HFF-Myc (cell line): Measurements from ENCODE around the gene APOB.

ENCODE experiments used
- DNase-seq: peaks from one replicate; pipeline ENCODE4 v3.0.0-alpha.2; 2011; ENCODE audit warnings: low read depth; ENCODE audit errors: extremely low read depth
- H3K4me3 ChIP-seq: replicated peaks from 2 replicates; pipeline ENCODE4 v1.5.1; 2011; ENCODE audit warnings: low read depth, mild to moderate bottlenecking, control low read depth, low read length
- TF ChIP-seq, protein P1 (sequence below): IDR thresholded peaks from 2 replicates; pipeline ENCODE4 v1.5.1; 2012; ENCODE audit warnings: mild to moderate bottlenecking, low read depth, low read length, control low read depth; ENCODE audit errors: missing control alignments

Gene APOB

DNA sequence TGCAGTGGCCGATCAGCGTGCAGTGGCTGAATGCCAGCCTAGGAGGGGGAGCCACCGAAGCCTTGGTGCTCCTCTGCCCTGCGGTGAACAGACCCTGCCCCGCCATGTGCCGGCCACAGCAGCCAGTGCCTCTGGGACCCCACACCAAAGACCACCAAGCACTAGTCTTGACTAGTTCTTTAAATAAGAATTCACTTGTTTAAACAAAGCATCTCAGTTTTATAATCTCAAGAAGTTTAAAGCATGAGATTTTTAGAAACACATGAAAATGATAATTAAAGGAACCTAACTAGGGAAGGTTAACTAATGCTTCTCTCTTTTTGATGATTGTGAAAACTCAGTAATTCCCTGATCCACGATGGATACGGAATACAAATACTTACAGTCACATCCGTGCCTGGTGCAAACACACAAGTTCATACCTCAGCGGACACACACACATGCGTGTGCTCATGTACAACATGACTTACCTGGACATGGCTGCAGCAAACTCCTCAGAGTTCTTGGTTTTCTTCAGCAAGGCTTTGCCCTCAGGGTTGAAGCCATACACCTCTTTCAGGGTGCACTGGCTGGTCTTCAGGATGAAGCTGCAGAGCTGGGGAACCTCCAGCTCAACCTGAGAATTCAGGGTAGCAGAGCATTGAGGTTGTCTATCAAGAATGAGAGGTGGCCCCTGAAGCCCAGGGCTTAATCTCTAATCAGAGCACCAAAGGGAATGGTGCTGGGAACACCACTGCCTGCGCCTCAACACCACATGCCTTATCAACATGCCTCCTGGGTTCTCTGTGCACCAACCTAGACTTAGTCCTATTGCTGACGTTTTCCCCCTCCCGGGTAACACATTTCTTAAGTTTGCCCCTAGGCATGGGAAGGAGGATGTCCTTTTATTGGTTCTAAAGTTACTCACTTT is 3.1 kb downstream of the APOB start:
- TF ChIP-seq, protein P1, sequence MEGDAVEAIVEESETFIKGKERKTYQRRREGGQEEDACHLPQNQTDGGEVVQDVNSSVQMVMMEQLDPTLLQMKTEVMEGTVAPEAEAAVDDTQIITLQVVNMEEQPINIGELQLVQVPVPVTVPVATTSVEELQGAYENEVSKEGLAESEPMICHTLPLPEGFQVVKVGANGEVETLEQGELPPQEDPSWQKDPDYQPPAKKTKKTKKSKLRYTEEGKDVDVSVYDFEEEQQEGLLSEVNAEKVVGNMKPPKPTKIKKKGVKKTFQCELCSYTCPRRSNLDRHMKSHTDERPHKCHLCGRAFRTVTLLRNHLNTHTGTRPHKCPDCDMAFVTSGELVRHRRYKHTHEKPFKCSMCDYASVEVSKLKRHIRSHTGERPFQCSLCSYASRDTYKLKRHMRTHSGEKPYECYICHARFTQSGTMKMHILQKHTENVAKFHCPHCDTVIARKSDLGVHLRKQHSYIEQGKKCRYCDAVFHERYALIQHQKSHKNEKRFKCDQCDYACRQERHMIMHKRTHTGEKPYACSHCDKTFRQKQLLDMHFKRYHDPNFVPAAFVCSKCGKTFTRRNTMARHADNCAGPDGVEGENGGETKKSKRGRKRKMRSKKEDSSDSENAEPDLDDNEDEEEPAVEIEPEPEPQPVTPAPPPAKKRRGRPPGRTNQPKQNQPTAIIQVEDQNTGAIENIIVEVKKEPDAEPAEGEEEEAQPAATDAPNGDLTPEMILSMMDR, result no peak
- H3K4me3 ChIP-seq, result no peak overlapping the region
- DNase-seq, result no peak

DNA sequence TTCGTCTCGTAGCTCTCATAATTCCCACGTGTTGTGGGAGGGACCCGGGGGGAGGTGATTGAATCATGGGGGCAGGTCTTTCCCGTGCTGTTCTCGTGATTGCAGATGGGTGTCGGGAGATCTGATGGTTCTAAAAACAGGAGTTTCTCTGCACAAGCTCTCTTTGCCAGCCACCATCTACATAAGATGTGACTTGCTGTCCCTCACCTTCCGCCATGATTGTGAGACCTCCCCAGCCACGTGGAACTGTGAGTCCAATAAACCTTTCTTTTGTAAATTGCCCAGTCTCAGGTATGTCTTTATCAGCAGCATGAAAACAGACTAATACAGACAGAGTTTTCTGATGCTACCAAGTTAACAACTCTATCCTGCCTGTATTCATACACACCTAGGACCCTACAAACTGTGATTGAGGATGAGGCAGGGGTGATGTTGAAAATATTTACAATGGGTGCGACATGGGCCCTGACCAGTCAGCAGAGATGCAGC is 3.9 kb downstream of the APOB start:
- H3K4me3 ChIP-seq, result no peak overlapping the region
- DNase-seq, result no peak
- TF ChIP-seq, protein P1, result no peak

DNA sequence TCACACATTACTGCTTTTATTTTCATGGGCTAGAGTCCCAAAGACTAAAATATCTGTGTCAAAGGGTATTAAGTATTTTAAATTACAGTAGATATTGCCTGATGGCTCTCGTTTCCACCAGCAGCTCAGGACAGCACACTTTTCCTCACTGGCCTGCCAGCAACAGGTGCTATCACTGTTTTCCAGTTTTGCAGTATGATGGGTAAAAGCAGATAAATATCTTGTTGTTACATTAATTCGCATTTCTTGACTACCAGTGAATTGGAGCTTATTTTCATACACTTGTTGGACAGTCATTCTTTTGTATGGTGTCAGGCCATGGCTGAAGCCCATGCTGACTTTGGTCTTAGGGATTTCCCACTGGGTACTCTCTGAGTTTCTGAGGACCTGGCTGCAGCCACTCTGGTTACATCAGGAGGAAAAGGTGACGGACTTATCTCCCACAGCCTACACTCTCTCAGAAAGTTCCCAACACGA is 4.8 kb downstream of the APOB start:
- DNase-seq, result no peak
- no peak overlapping the region for H3K4me3 ChIP-seq
- TF ChIP-seq, protein P1, result no peak

DNA sequence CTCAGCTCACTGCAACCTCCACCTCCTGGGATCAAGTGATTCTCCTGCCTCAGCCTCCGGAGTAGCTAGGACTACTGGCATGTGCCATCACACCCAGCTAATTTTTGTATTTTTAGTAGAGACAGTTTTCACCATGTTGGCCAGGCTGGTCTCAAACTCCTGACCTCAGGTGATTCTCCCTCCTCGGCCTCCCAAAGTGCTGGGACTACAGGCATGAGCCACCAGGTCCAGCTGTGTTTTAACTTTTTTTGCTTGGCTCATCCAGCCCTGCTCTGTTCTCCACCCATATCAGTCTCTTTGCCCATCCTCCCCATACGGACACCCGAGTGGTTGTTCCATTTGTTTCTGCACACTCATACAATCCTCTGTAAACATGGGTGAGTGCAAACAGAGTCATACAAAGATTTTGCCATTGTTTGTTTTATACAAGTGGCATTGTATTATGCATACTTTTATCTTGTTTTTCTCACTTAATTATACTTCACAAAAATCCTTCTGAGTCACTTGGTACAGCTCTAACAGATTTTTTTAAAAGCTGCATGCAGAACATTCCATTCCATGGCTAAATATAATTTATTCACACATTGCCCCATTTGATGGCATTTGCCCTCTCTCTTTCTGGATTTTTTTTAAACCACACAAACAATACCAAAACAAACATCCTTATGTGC is 5.3 kb downstream of the APOB start:
- no peak for DNase-seq
- TF ChIP-seq, protein P1, result no peak
- H3K4me3 ChIP-seq, result no peak overlapping the region

DNA sequence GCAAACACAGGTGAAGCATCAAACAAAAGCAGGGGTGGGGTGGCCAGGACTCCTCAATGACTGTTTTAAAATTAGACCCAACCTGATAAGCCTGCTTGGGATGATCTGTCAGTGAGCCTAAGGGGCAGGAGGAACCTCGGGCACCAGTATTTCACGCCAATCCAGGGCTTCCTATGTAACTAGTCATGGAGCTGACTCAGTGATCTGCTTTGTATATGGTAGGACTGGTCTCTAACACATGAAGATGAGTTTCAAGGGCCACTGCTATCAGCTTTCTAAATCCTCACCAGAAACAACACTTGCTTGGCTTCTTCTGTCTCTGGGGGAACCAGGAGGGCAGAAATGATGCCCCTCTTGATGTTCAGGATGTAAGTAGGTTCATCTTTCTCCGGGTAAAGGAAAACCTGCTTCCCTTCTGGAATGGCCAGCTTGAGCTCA is 6.2 kb downstream of the APOB start:
- no peak overlapping the region for H3K4me3 ChIP-seq
- no peak for DNase-seq
- TF ChIP-seq, protein P1, result no peak

DNA sequence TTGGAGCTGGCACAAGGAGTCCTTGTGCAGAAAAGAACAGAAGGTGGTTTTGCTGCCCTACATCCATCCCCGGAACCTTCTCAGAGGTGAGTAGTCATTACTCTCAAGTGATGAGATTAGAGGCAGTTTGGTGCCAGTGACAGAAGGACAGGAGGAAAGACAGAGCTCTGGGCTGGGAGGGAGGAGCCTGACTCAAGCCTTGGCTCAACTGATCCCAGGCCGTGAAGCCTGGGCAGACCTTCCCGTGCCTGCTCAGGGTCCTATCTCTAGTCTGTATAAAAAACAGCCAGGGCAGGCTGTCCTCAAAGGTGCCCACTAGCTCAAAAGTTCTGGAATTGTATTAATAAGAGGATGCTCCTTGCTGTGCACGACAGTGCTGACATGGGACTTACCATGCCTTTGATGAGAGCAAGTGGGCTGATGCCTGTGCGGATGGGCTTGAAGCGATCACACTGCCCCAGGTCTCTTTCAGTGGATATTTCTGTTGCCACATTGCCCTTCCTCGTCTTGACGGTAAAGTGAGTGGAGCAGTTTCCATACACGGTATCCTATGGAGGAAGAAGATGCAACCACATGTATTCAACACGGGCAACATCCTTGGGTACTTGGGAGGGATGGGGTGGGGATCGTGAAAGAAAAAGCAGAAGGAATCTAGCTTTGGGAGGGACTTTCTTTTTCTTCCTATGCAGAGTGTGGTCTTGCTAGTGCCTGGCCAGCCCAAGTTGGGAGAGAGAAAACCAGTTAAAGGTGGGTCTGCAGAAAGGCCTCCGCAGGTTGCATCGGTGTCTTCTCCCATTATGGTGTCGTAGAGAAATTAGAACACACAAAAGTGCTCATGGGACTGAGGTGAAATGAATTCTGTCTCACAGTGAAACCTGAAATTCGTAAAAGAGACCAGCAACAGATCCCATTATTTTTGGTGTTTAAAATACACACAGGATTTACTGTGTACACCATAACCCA is 6.9 kb downstream of the APOB start:
- no peak overlapping the region for H3K4me3 ChIP-seq
- TF ChIP-seq, protein P1, result no peak
- DNase-seq, result no peak
